ENCODE measurements around the gene PAX3.

DNA sequence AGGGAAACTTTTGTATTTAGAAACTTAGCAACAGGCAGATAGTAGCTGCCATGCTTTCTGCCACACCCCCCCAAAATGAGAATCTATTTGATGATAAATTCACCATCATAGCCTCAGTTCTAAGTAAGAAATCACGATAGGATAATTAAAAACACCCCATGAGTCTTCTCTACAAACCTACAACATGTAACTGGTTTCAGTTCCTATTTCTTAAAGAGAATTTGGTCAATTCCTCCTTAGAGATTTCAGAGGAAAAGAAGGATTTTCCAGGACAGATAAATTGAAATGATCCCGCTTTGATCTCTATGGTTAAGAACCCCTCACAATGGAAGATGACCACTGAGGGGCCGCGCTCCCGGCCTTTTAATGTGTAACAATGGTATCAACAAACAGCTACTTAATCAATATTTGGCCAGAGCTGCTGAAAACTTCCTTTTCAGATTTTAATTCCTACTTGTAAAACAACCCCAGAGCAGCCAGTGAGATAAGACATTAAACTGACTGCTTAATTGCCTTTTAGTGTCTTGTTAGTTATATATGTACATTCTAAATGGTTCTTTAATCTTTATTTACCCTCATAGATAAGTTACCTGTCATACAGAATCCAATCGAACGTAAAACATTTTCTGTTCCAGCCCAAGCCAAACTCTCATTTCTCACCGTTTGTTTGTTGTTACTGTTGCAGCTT lies 10.1 kb downstream of the PAX3 start:
- TF ChIP-seq, protein P1, sequence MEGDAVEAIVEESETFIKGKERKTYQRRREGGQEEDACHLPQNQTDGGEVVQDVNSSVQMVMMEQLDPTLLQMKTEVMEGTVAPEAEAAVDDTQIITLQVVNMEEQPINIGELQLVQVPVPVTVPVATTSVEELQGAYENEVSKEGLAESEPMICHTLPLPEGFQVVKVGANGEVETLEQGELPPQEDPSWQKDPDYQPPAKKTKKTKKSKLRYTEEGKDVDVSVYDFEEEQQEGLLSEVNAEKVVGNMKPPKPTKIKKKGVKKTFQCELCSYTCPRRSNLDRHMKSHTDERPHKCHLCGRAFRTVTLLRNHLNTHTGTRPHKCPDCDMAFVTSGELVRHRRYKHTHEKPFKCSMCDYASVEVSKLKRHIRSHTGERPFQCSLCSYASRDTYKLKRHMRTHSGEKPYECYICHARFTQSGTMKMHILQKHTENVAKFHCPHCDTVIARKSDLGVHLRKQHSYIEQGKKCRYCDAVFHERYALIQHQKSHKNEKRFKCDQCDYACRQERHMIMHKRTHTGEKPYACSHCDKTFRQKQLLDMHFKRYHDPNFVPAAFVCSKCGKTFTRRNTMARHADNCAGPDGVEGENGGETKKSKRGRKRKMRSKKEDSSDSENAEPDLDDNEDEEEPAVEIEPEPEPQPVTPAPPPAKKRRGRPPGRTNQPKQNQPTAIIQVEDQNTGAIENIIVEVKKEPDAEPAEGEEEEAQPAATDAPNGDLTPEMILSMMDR (IDR thresholded peaks at IDR 0.05), result no peak
- TF ChIP-seq POLR2A (IDR thresholded peaks at IDR 0.05), result no peak

All from Peyer's patch (tissue), 4 donors.